Hematopoietic multipotent progenitor cell treated with erythropoietin and hydrocortisone succinate and interleukin-3 and kit ligand, for 15 days (in vitro differentiated cells): ENCODE data around the gene TMEM219.
"Not testable (repeated sequence)": the region's sequence is repeated elsewhere in the genome, so short reads cannot be mapped to it uniquely, and the experiment has no call there.

Source experiments
- DNase-seq: peaks from one replicate; pipeline ENCODE4 v3.0.0-alpha.2; 2015; ENCODE audit warnings: low spot score

TMEM219 gene

DNA sequence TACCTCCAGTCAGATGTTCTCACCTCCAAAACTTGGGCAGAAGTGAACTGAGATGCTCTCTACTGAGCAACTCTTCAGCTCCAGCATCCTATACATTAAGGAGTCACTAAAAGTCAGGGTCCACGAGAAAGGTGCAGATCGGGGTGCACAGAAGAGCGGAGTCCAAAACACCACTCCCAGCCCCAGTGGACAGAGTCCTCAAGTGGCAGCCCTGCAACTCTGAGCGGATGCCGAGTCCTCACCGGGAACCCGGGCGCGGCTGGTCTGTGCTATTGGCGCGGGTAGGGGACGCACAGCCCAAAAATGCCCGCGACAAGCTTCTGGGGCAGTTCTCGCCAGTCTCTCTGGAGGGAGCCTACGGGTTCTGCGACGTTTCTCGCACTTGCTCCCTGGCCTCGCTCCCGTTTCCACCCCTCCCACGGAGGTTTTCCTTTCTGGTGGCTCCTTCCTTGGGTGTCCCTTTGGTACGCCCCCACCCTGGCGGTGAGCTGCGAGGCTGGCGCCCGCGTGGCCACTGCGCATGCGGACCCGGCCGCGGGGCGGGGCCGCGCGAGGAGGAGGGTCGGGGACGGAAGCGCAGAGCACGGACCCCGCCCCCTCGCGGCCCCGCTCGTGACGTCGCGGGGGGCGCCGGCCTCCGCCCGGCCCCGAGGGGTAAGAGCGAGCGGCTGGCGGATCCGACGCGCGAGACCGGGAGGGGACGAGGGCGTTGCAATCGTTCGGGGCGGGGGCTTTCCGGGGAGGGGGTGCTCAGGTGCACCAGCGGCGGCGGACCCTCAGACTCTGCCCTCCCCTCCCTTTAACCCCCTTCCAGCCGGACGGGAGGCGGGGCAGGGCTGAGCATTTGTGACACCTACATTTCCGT, at the start of gene TMEM219:
TSS of gene TMEM219 (plus strand) at position 601 of the 865 bp plus-strand sequence. CDS start 1,065 bp downstream, outside the sequence.
- DNase-seq = peak; percentile 75

- DNase-seq = no peak
Measured at GRCh38 chr16:29912087-29912486, 49.8 kb upstream of the TMEM219 start.

DNA sequence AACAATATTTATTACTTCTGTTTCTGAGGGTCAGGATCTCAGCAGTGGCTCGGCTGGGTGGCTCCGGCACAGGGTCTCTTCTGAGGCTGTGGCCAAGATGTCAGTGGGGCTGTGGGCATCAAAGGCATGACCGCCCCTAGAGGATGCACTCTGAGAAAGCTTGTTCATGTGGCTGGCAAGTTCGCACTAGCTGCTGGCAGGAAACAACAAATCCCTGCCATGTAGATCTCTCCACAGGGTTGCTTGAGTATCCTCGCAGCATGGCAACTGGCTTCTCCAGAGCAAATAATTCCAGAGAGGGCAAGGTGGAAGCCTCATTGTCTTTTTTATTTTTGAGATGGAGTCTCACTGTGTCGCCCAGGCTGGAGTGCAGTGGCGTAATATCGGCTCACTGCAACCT, 48.4 kb upstream of the TMEM219 start:
- DNase-seq = no peak

- DNase-seq = no peak
Measured at GRCh38 chr16:29915590-29916247, 46.2 kb upstream of the TMEM219 start.

GRCh38 chr16:29916979-29917378, 44.9 kb upstream of the TMEM219 start:
- DNase-seq = no peak

- DNase-seq = no peak
Measured at GRCh38 chr16:29920288-29921033, 41.4 kb upstream of the TMEM219 start.

- no peak for DNase-seq
Measured at GRCh38 chr16:29921034-29921385, 40.9 kb upstream of the TMEM219 start.

GRCh38 chr16:29922326-29922725, 39.6 kb upstream of the TMEM219 start:
- DNase-seq = no peak

GRCh38 chr16:29922986-29923501, 38.8 kb upstream of the TMEM219 start:
- no peak for DNase-seq

- DNase-seq = no peak
Measured at GRCh38 chr16:29925105-29925756, 36.6 kb upstream of the TMEM219 start.

DNA sequence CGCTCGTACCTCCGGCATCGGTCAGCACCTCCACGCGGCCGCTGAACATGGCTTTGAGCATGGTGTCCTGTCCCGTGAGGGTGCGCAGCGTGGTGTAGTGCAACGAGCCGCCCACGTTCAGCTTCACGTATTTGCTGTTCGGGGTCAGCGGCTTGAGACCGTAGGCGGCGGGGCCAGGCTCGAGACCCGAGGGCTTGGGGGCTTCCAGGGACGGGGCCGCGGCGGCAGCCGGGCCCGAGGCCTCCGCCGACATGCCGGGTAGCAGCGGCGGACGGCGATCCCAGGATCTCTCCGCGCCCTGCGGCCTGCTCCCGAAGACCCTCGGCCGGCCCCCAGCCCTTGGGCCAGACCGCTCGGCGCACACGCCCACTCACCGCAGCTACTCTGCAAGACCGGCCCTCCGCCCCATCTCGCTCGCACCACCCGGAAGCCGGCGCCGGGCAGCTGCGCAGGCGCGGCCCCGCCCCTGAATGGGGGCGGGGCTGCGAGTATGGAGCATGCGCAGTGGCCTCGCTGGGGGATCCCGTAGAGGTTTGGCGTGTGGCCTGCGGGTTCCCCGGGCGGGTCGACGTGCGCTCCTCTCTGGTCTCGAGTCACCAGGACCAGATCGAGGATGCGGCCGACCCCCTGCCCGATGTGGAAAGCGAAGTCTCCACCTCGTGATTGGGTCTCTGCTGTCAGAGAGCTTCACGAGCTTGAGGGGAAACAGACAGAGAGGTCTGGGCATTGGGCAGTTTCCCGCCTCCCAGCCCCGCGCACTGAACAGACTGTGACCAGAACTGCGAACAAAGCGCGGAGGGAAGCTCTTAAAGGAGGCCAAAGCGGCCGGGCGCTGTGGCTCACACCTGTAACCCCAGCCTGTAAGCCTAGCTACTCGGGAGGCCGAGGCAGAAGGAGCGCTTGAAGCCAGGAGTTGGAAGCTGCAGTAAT, 35.8 kb upstream of the TMEM219 start, which contains the start of gene KCTD13:
TSS of gene KCTD13 (minus strand) at position 446 of the 930 bp plus-strand sequence. CDS start at position 253, 193 bp downstream.
- DNase-seq = peak; percentile 88

DNA sequence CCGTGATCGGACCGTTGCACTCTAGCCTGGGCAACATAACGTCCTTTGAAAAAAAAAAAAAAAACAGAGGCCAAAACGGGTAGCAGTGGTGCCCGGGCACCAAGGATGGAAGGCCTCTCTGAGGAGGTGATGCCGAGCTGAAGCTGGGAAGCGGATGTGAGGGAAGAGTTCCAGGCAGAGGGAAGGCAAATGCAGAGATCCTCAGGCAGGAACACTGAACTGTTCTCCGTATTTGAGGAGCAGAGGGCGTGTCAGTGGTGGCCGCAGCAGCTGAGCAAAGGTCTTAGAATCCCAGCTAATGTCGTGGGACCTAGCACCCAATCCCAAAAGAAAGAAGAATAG, 35.2 kb upstream of the TMEM219 start:
- DNase-seq = no peak

- no peak for DNase-seq
Measured at GRCh38 chr16:29927070-29927905, 34.6 kb upstream of the TMEM219 start.

- not testable (repeated sequence) for DNase-seq
Measured at GRCh38 chr16:29931750-29932149, 30.1 kb upstream of the TMEM219 start.

GRCh38 chr16:29940656-29941055, 21.2 kb upstream of the TMEM219 start:
- DNase-seq = no peak

DNA sequence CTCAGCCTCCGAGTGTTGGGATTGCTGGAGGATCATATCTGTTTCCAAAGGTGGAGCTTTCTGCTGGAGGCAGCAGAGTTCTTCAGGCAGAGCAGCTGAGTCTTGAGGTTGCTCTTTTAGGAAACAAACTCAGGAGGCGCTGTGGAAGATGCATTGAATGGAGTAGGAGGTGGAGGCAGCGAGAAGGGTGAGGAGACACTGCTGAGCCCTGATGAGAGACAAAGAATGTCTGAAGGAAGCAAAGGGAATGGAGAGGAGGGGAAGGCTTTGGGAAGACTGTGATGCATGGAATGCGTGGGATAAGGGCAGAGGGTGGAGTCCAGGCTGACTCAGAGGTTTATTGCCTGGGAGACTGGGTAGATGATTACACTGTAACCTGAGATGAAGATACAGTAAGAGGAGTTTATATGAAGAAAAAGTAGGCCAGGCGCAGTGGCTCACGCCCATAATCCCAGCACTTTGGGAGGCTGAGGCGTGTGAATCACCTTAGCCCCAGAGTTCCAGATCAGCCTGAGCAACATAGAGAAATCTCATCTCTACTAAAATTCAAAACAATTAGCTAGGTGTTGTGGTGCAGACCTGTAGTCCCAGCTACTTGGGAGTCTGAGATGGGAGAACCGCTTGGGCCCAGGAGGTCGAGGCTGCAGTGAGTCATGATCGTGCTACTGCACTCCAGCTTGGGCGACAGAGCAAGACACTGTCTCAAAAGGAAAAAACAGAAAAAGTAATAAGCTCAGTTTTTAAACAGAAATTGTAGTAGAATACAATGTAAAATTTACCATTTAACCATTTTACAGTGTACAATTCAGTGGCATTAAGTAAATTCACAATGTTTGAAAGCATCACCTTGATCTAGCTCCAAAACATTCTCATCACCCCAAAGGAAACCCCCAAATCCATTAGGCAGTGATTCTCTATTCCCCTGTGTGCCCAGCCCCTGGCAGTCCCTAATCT, 17.8 kb upstream of the TMEM219 start:
- no peak for DNase-seq

DNA sequence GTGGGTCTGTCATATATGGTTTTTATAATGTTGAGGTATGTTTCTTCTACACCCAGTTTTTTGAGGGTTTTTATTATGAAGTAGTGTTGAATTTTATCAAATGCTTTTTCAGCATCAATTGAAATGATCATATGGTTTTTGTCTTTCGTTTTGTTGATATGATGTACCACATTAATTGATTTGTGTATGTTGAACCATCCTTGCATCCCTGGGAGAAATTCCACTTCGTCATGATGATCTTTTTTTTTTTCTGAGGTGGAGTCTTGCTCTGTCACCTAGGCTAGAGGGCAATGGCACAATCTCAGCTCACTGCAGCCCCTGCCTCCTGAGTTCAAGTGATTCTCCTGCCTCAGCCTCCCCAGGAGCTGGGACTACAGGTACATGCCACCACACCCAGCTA, 14.0 kb upstream of the TMEM219 start:
- DNase-seq = no peak

- no peak for DNase-seq
Measured at GRCh38 chr16:29950806-29951461, 10.9 kb upstream of the TMEM219 start.
